ENCODE data around the gene DDIT4. TPM values are rescaled to one million over a fixed set of nuclear protein-coding genes. Genes with fewer than 3 reads are reported as not detected.

Gene DDIT4
- total and polyA plus RNA-seq, 9 of the 15 experiments (the other 6 are each of a cell fraction or from before 2014, with no cell fraction given): 8.2 to 675 (median 159) TPM

DNA sequence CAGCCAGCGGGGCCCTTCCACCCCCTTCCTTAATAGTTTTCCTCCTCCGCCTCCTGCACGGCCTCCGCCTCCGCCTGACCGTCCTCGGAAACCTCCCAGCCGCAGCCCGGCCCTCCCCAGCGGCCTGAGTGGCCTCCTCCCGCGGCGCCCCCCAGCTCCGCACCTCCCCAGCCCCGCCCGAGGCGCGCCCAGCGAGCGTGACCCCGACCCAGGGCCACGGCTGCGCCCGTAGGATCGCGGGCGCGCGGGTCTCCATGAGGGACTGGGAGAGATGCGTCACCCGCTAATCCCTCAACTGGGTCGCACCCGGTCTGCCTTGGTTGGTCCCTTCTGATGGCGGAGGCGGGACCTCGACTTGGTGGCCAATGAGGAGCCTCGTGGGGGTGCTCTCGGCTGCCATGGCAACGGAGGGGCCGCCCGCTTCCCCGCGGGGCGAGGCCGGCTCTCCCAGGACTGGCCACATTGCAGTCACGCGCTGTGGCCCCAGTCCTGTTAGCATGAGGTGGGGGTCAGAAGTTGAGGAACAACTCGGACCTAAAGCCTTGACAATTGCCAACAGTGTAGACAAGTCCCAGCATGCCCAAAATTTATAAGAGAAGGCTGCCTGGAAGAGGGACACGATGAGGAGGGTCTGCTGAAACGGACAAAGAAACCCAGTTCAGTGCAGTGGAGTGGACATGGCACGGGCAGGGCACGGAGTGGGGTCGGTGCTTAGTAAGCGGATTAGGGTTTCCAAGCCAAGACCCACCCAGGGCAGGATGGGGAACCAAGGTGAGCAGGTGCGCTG is 24.3 kb downstream of the DDIT4 start (continued):
- TF ChIP-seq CEBPZ (IDR thresholded peaks at IDR 0.05; ENCODE audit: borderline replicate concordance, low read depth, low read length) (peak; percentile 56; the same call in 1 of the 2 replicates), PREB (CRISPR knock-in tag; IDR thresholded peaks at IDR 0.05) (no peak), CBX5 (IDR thresholded peaks at IDR 0.05; ENCODE audit: borderline replicate concordance, low read depth) (no peak), POLR3A (IDR thresholded peaks at IDR 0.05; ENCODE audit: borderline replicate concordance, extremely low read depth, insufficient read depth, insufficient read length) (no peak), NFIC (IDR thresholded peaks at IDR 0.05) (no peak), DMBX1 (CRISPR knock-in tag; IDR thresholded peaks at IDR 0.05; ENCODE audit: borderline replicate concordance) (peak; percentile 97), NELFE (IDR thresholded peaks at IDR 0.05; ENCODE audit: insufficient read depth, insufficient read length) (no peak), TOE1 (IDR thresholded peaks at IDR 0.05; ENCODE audit: borderline replicate concordance) (peak; percentile 79), TOE1 (CRISPR knock-in tag; IDR thresholded peaks at IDR 0.05; ENCODE audit: borderline replicate concordance, low read depth) (peak; percentile 25; the same call in 1 of the 2 replicates), PPARD (CRISPR knock-in tag; IDR thresholded peaks at IDR 0.05) (no peak), SIX5 (IDR thresholded peaks at IDR 0.05; ENCODE audit: borderline replicate concordance in 1 of 2, insufficient read depth in 1 of 2, low read depth in 1 of 2, low read length in 2 of 2) (no peak), STAG1 (CRISPR knock-in tag; IDR thresholded peaks at IDR 0.05; ENCODE audit: borderline replicate concordance) (no peak), ZNF277 (CRISPR knock-in tag; IDR thresholded peaks at IDR 0.05; ENCODE audit: borderline replicate concordance) (no peak), MIER1 (IDR thresholded peaks at IDR 0.05; ENCODE audit: low read depth) (no peak), IRF9 (tag; IDR thresholded peaks at IDR 0.05) (no peak; the same call in 1 of the 2 replicates), ZNF408 (CRISPR knock-in tag; IDR thresholded peaks at IDR 0.05; ENCODE audit: low read depth) (no peak), TAF1 (IDR thresholded peaks at IDR 0.05; ENCODE audit: control insufficient read depth, extremely low read depth, insufficient read depth, low read length, severe bottlenecking) (peak; percentile 70), PTTG1 (tag; IDR thresholded peaks at IDR 0.05; ENCODE audit: low read depth) (peak; percentile 74)
